K562 (cell line): ENCODE data around the gene KMT2E. TPM values are rescaled to one million over a fixed set of nuclear protein-coding genes. Genes with fewer than 3 reads are reported as not detected.

ENCODE experiments used
- ETV1 ChIP-seq: fragments of 450-650 bp; conservative IDR thresholded peaks from 2 replicates; pipeline ENCODE4 v1.6.1; 2016; ENCODE audit warnings: missing genetic modification characterization, control low read depth, low read depth, missing compliant biosample characterization
- HSF4 ChIP-seq: fragments of 250-450 bp; sonication (Bioruptor Pico); IDR thresholded peaks from 2 replicates; pipeline ENCODE4 v2.1.2; 2022; ENCODE audit warnings: mild to moderate bottlenecking, moderate library complexity, borderline replicate concordance
- IRF2 ChIP-seq: sonication (generic); formaldehyde crosslinking; IDR thresholded peaks from 2 replicates; pipeline ENCODE4 v1.8.1; 2022; ENCODE audit warnings: mild to moderate bottlenecking, missing genetic modification reagents
- KDM5B ChIP-seq: fragments of 200-600 bp; sonication (generic); IDR thresholded peaks from 2 replicates; pipeline ENCODE4 v1.6.1; 2012; ENCODE audit warnings: low read depth, mild to moderate bottlenecking, moderate library complexity, low read length, control low read depth, inconsistent platforms; ENCODE audit not compliant: insufficient replicate concordance
- PPARD ChIP-seq: fragments of 250-450 bp; sonication (Bioruptor Pico); IDR thresholded peaks from 2 replicates; pipeline ENCODE4 v1.8.0; 2022; ENCODE audit warnings: inconsistent platforms, mild to moderate bottlenecking, moderate library complexity
- RBBP5 ChIP-seq: fragments of 200-600 bp; sonication (generic); IDR thresholded peaks from 2 replicates; pipeline ENCODE4 v1.6.1; 2012; ENCODE audit warnings: borderline replicate concordance, mild to moderate bottlenecking, low read length, control low read depth, inconsistent platforms; ENCODE audit not compliant: insufficient read depth, poor library complexity, severe bottlenecking
- SP2 ChIP-seq: IDR thresholded peaks from 2 replicates; pipeline ENCODE4 v1.6.1; 2011; ENCODE audit warnings: mild to moderate bottlenecking, low read depth, low read length, moderate library complexity; ENCODE audit not compliant: poor library complexity, severe bottlenecking; ENCODE audit errors: extremely low read depth
- SREBF2 ChIP-seq: sonication (generic); formaldehyde crosslinking; IDR thresholded peaks from 2 replicates; pipeline ENCODE4 v1.4.0; 2020; ENCODE audit warnings: mild to moderate bottlenecking, missing genetic modification reagents
- SRSF9 ChIP-seq: fragments of 200-400 bp; formaldehyde crosslinking; IDR thresholded peaks from 2 replicates; pipeline ENCODE4 v1.6.1; 2017; ENCODE audit warnings: low read depth, low read length, borderline replicate concordance
- ZBTB40 ChIP-seq, 2 experiments: fragments of 450-650 bp in 1 of 2; sonication (generic) in 1 of 2; formaldehyde crosslinking in 1 of 2; IDR thresholded peaks; 2 replicates each; pipeline versions ENCODE4 v1.7.1 to v1.9.0; 2016 to 2022; ENCODE audit warnings: inconsistent platforms in 1 of 2, mild to moderate bottlenecking in 1 of 2, missing genetic modification reagents in 1 of 2
- polyA plus RNA-seq, 8 experiments: library from polyadenylated mRNA; depleted of rRNA in 4 of 8; stranded (reverse) in 5 of 8; unstranded in 3 of 8; fragments of >200 nt; fragmentation: Nextera tagmentation in 2 of 8; fragmentation: Illumina TruSeq in 1 of 8; extraction: Ambion mirVana in 2 of 8; extraction: Trizol in 1 of 8; gene quantifications; 2 replicates each; pipeline versions ENCODE4 v1.2.1 to v1.2.3, GENCODE V29; 2011 to 2014; ENCODE audit warnings: inconsistent platforms in 1 of 8, missing spikeins in 1 of 8
- total RNA-seq, 7 experiments: library from RNA; depleted of rRNA in 6 of 7; stranded (reverse); fragments of >200 nt in 6 of 7; fragmentation: Illumina TruSeq in 2 of 7; extraction: Trizol in 2 of 7; gene quantifications; 2 replicates each; pipeline versions ENCODE4 v1.2.1 to v1.2.3, GENCODE V29; 2011 to 2021; ENCODE audit warnings: low replicate concordance in 1 of 7
- TF ChIP-seq, protein P1 (sequence below): fragments of 250-450 bp; sonication (Bioruptor Pico); IDR thresholded peaks from 2 replicates; pipeline ENCODE4 v1.5.0; 2021

KMT2E gene
- total and polyA plus RNA-seq, 9 of the 15 experiments (the other 6 are each of a cell fraction or from before 2014, with no cell fraction given), result 8.9 to 55.3 (median 38.1) TPM

DNA sequence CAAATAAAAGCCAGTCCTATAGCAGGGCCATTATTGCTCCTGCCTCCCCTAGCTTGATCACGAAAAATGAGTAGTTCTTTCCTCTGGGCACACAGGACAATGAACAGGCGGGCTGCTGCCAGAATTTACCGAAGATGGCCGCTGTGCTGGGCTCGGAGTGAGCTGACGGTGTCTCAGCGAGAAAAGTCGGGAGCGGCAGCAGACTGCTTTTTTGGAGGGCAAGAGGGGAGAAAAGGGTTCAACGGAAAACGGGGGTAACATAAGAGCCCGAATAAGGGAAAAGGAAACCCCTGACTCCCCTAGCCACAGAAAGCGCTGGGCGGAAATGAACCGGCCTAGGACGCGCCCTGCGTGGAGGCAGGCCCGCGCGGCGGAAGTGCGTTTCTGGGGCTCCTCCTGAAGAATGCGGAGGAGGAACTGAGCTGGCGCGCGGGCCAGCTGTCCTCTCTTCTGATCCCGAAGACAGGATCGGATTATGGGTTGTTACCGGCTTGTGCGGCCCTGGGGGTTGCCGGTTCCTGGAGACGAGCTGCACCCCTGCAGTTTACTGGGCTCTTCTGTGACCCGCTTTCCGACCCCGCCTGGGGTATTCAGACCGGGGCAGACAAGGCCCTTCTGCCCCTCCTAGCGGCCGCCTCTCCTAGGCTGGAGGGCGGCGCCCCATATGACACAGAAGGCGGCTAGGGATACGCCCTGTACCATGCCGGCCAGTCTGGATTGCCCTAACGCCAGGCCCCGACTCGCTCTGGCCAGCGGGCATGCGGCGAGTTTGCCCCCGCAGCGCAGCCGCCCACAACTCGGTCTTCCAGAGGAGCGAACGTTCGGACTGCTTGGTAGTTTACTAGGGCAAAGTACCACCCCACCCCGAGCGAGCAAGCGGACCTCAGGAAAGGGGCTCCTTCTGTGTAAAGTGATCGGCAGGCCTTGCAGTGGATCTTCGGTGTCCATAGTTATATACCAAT, 30.1 kb upstream of the KMT2E start (continued):
- TF ChIP-seq ZBTB40 (IDR thresholded peaks at IDR 0.05) (peak; percentile 95), ZBTB40 (CRISPR knock-in tag; IDR thresholded peaks at IDR 0.05) (no peak), SRSF9 (no peak), PPARD (CRISPR knock-in tag) (no peak), IRF2 (CRISPR knock-in tag) (no peak), HSF4 (CRISPR knock-in tag) (0 out of 2 replicates have a peak, but pooled peaks have one; percentile 17), SREBF2 (0 out of 2 replicates have a peak, but pooled peaks have one; percentile 31), SP2 (no peak), KDM5B (peak; percentile 74), RBBP5 (peak; percentile 94), ETV1 (tag) (peak; percentile 92)
- TF ChIP-seq, protein P1, sequence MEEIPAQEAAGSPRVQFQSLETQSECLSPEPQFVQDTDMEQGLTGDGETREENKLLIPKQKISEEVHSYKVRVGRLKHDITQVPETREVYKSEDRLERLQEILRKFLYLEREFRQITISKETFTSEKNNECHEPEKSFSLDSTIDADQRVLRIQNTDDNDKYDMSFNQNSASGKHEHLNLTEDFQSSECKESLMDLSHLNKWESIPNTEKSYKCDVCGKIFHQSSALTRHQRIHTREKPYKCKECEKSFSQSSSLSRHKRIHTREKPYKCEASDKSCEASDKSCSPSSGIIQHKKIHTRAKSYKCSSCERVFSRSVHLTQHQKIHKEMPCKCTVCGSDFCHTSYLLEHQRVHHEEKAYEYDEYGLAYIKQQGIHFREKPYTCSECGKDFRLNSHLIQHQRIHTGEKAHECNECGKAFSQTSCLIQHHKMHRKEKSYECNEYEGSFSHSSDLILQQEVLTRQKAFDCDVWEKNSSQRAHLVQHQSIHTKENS, result no peak
